Liver (tissue), 3 donors: ENCODE results near the gene RAD51B.

ENCODE experiments used
- GABPA ChIP-seq, 2 donors: IDR thresholded peaks in 1 of 2; conservative IDR thresholded peaks in 1 of 2; 2 replicates each; pipeline ENCODE4 v1.6.1; 2016; ENCODE audit warnings: antibody characterized with exemption in 2 of 2, mild to moderate bottlenecking in 1 of 2, moderate library complexity in 1 of 2
- TF ChIP-seq, protein P1 (sequence below): fragments of 150-350 bp; IDR thresholded peaks from 2 replicates; pipeline ENCODE4 v1.5.1; 2017; ENCODE audit warnings: improper control_type of control experiment, low read depth, low read length; ENCODE audit not compliant: missing input control
- donor health status: healthy.
- donor health status: healthy.

DNA sequence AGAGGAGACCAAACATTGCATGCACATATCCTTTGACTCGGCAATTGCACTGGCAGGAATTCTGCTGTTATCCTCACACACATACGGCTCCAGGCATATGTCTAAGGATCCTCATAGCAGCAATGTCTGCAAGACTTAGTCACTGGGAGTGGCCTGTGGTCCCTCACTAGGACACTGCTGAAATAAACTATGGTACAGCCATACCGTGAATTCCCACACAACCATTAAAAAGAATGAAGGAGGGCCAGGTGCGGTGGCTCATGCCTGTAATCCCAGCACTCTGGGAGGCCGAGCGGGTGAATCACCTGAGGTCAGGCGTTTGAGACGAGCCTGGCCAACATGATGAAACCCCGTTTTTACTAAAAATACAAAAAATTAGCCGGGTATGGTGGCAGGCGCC is 868.2 kb downstream of the RAD51B start:
- TF ChIP-seq, protein P1, sequence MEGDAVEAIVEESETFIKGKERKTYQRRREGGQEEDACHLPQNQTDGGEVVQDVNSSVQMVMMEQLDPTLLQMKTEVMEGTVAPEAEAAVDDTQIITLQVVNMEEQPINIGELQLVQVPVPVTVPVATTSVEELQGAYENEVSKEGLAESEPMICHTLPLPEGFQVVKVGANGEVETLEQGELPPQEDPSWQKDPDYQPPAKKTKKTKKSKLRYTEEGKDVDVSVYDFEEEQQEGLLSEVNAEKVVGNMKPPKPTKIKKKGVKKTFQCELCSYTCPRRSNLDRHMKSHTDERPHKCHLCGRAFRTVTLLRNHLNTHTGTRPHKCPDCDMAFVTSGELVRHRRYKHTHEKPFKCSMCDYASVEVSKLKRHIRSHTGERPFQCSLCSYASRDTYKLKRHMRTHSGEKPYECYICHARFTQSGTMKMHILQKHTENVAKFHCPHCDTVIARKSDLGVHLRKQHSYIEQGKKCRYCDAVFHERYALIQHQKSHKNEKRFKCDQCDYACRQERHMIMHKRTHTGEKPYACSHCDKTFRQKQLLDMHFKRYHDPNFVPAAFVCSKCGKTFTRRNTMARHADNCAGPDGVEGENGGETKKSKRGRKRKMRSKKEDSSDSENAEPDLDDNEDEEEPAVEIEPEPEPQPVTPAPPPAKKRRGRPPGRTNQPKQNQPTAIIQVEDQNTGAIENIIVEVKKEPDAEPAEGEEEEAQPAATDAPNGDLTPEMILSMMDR: no peak
- TF ChIP-seq GABPA (IDR thresholded peaks at IDR 0.05 in 1 of 2, conservative IDR thresholded peaks at IDR 0.05 in 1 of 2): no peak
